Measurements from ENCODE around the gene TSKS. TPM values are rescaled to one million over a fixed set of nuclear protein-coding genes. Genes with fewer than 3 reads are reported as not detected.

The TSKS gene
- total and polyA plus RNA-seq, 2 of the 13 experiments (the other 11 are each of a cell fraction or from before 2014, with no cell fraction given): 0.03 TPM; not detected in 1

GRCh38 chr19:49809160-49809940, 46.2 kb upstream of the TSKS start (continued):
- TF ChIP-seq NCOA2 (CRISPR knock-in tag; IDR thresholded peaks at IDR 0.05) (no peak), BHLHE40 (IDR thresholded peaks at IDR 0.05; ENCODE audit: low read length) (no peak; the same call in 1 of the 2 replicates), DMTF1 (CRISPR knock-in tag; IDR thresholded peaks at IDR 0.05) (no peak), IKZF5 (CRISPR knock-in tag; IDR thresholded peaks at IDR 0.05) (no peak), IKZF4 (CRISPR knock-in tag; IDR thresholded peaks at IDR 0.05; ENCODE audit: borderline replicate concordance, low read depth, not compliant biosample characterization) (no peak), DMAP1 (CRISPR knock-in tag; IDR thresholded peaks at IDR 0.05) (peak; percentile 16; the same call in 1 of the 2 replicates), ZNF414 (CRISPR knock-in tag; IDR thresholded peaks at IDR 0.05) (peak; percentile 88; the same call in 1 of the 2 replicates), ZBTB44 (CRISPR knock-in tag; IDR thresholded peaks at IDR 0.05) (no peak), ELF1 (CRISPR knock-in tag; IDR thresholded peaks at IDR 0.05) (peak; percentile 31; the same call in 1 of the 2 replicates), MATR3 (CRISPR knock-in tag; IDR thresholded peaks at IDR 0.05) (no peak), IKZF1 (IDR thresholded peaks at IDR 0.05) (no peak), HNF4G (IDR thresholded peaks at IDR 0.05; ENCODE audit: borderline replicate concordance, low read depth, low read length) (no peak), HNF4G (CRISPR knock-in tag; IDR thresholded peaks at IDR 0.05; ENCODE audit: borderline replicate concordance, low read depth) (no peak), CENPBD1 (CRISPR knock-in tag; IDR thresholded peaks at IDR 0.05; ENCODE audit: borderline replicate concordance, low read depth) (0 out of 2 replicates have a peak, but pooled peaks have one; percentile 20), ZNF253 (CRISPR knock-in tag; IDR thresholded peaks at IDR 0.05; ENCODE audit: borderline replicate concordance) (no peak), E2F2 (CRISPR knock-in tag; IDR thresholded peaks at IDR 0.05; ENCODE audit: borderline replicate concordance) (no peak), TFE3 (CRISPR knock-in tag; IDR thresholded peaks at IDR 0.05) (peak; percentile 36; the same call in 1 of the 2 replicates), NFIC (IDR thresholded peaks at IDR 0.05; ENCODE audit: low read length) (no peak), ZZZ3 (CRISPR knock-in tag; IDR thresholded peaks at IDR 0.05; ENCODE audit: borderline replicate concordance) (no peak), DDIT3 (CRISPR knock-in tag; IDR thresholded peaks at IDR 0.05) (no peak)
